Measurements from ENCODE around the gene HIRA. TPM values are rescaled to one million over a fixed set of nuclear protein-coding genes. Genes with fewer than 3 reads are reported as not detected.

HIRA gene
- total and polyA plus RNA-seq, 2 experiments from 2014 or later = 9.4 to 58.3 TPM

GRCh38 chr22:19429950-19430889 lies 1.3 kb downstream of the HIRA start (continued):
- TF ChIP-seq REST (IDR thresholded peaks at IDR 0.05; ENCODE audit: unreplicated experiment) (no peak), NANOG (IDR thresholded peaks at IDR 0.05; ENCODE audit: borderline replicate concordance) (no peak), ETS1 (IDR thresholded peaks at IDR 0.05) (no peak), JUNB (IDR thresholded peaks at IDR 0.05; ENCODE audit: unreplicated experiment) (no peak), CTCF (conservative IDR thresholded peaks at IDR 0.05; ENCODE audit: low read depth in 2 of 2) (no peak), CREB1 (CRISPR knock-in tag; IDR thresholded peaks at IDR 0.05; ENCODE audit: low read depth) (no peak; the same call in 1 of the 2 replicates)

GRCh38 chr22:19424186-19424500 lies 7.4 kb downstream of the HIRA start:
- H3K27me3 ChIP-seq (ENCODE audit: insufficient read depth) = no peaks in the 10 kb centered on the region
- no peaks in the 10 kb centered on the region for H3K9me3 Mint-ChIP-seq
- H3K36me3 ChIP-seq (ENCODE audit: insufficient read depth) = no peaks in the 10 kb centered on the region
- H3K27ac ChIP-seq (ENCODE audit: low read depth) = no peak overlapping the region
- H2AFZ ChIP-seq = no peak overlapping the region
- H3K4me3 Mint-ChIP-seq = no peak overlapping the region
- no peak overlapping the region for H3K4me3 ChIP-seq
- ATAC-seq (no peak), DNase-seq (ENCODE audit: low spot score) (no peak)
- TF ChIP-seq NANOG (IDR thresholded peaks at IDR 0.05; ENCODE audit: borderline replicate concordance) (no peak), CTCF (conservative IDR thresholded peaks at IDR 0.05; ENCODE audit: low read depth in 2 of 2) (no peak), ZNF331 (CRISPR knock-in tag; IDR thresholded peaks at IDR 0.05; ENCODE audit: low read depth) (no peak)
- TF ChIP-seq, protein P1, sequence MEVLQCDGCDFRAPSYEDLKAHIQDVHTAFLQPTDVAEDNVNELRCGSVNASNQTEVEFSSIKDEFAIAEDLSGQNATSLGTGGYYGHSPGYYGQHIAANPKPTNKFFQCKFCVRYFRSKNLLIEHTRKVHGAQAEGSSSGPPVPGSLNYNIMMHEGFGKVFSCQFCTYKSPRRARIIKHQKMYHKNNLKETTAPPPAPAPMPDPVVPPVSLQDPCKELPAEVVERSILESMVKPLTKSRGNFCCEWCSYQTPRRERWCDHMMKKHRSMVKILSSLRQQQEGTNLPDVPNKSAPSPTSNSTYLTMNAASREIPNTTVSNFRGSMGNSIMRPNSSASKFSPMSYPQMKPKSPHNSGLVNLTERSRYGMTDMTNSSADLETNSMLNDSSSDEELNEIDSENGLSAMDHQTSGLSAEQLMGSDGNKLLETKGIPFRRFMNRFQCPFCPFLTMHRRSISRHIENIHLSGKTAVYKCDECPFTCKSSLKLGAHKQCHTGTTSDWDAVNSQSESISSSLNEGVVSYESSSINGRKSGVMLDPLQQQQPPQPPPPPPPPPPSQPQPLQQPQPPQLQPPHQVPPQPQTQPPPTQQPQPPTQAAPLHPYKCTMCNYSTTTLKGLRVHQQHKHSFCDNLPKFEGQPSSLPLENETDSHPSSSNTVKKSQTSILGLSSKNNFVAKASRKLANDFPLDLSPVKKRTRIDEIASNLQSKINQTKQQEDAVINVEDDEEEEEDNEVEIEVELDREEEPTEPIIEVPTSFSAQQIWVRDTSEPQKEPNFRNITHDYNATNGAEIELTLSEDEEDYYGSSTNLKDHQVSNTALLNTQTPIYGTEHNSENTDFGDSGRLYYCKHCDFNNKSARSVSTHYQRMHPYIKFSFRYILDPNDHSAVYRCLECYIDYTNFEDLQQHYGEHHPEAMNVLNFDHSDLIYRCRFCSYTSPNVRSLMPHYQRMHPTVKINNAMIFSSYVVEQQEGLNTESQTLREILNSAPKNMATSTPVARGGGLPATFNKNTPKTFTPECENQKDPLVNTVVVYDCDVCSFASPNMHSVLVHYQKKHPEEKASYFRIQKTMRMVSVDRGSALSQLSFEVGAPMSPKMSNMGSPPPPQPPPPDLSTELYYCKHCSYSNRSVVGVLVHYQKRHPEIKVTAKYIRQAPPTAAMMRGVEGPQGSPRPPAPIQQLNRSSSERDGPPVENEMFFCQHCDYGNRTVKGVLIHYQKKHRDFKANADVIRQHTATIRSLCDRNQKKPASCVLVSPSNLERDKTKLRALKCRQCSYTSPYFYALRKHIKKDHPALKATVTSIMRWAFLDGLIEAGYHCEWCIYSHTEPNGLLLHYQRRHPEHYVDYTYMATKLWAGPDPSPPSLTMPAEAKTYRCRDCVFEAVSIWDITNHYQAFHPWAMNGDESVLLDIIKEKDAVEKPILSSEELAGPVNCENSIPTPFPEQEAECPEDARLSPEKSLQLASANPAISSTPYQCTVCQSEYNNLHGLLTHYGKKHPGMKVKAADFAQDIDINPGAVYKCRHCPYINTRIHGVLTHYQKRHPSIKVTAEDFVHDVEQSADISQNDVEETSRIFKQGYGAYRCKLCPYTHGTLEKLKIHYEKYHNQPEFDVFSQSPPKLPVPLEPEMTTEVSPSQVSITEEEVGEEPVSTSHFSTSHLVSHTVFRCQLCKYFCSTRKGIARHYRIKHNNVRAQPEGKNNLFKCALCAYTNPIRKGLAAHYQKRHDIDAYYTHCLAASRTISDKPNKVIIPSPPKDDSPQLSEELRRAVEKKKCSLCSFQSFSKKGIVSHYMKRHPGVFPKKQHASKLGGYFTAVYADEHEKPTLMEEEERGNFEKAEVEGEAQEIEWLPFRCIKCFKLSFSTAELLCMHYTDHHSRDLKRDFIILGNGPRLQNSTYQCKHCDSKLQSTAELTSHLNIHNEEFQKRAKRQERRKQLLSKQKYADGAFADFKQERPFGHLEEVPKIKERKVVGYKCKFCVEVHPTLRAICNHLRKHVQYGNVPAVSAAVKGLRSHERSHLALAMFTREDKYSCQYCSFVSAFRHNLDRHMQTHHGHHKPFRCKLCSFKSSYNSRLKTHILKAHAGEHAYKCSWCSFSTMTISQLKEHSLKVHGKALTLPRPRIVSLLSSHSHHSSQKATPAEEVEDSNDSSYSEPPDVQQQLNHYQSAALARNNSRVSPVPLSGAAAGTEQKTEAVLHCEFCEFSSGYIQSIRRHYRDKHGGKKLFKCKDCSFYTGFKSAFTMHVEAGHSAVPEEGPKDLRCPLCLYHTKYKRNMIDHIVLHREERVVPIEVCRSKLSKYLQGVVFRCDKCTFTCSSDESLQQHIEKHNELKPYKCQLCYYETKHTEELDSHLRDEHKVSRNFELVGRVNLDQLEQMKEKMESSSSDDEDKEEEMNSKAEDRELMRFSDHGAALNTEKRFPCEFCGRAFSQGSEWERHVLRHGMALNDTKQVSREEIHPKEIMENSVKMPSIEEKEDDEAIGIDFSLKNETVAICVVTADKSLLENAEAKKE (CRISPR knock-in tag; IDR thresholded peaks at IDR 0.05) = no peak
- H3K4me1 Mint-ChIP-seq = peaks cover 35% of the 10 kb centered on the region
- peaks cover 5% of the 10 kb centered on the region; the same call in 1 of the 3 replicates for H3K36me3 Mint-ChIP-seq (ENCODE audit: low read depth)
- no peak overlapping the region for H3K27ac Mint-ChIP-seq
- H3K79me2 ChIP-seq (replicated peaks; ENCODE audit: insufficient read depth) = peaks cover 100% of the 10 kb centered on the region
- H3F3A ChIP-seq (replicated peaks; ENCODE audit: low read depth) = no peaks in the 10 kb centered on the region
- peaks cover 86% of the 10 kb centered on the region for H4K20me1 ChIP-seq (replicated peaks; ENCODE audit: insufficient read depth)
- H3K4me1 ChIP-seq (ENCODE audit: insufficient read depth) = peaks cover 23% of the 10 kb centered on the region
- H3K4me2 ChIP-seq = peak overlapping the region; percentile 12; the same call in 1 of the 2 replicates
- H3K27me3 Mint-ChIP-seq (ENCODE audit: insufficient read depth, low read depth, poor library complexity) = peaks cover 5% of the 10 kb centered on the region
- no peaks in the 10 kb centered on the region for H3K9me2 ChIP-seq (ENCODE audit: insufficient read depth)
